ENCODE results near the gene NEAT1. TPM values are rescaled to one million over a fixed set of nuclear protein-coding genes. Genes with fewer than 3 reads are reported as not detected.

Gene NEAT1
- total and polyA plus RNA-seq, 2 experiments from 2014 or later = 5.3 to 7.2 TPM

DNA sequence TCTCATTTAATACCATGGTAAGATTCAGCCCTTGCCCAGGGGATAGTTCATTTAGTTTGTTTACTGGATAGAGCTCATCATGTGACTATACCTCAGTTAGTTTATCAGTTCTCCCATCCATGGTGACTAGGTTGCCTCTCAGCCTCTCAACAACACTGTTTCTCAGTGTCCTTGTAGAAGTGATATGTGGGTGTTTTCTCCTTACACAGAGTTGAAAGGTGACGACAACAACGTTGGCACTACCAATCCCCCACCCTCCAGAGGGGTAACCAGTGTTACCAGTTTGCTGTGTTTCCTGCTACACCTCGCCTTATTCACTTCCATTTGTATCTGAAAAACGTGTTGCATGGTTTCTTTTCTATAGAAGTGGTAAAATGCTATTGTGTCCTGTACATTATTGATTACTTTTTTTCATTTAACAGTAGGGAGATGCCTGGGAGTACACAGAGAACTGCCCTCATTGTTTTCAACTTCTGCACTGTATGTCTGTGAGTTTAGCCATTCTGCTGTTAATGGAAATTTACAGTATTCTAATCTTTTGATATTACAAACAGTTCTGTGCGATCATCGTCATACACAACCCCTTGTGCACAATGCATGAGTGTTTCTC, 11.6 kb downstream of the NEAT1 start:
- Histone ChIP-seq H3K79me2 (replicated peaks; ENCODE audit: insufficient read depth) (no peaks in the 10 kb centered on the region), H3K36me3 (ENCODE audit: insufficient read depth) (no peaks in the 10 kb centered on the region), H3K9me2 (ENCODE audit: insufficient read depth) (no peaks in the 10 kb centered on the region), H4K20me1 (replicated peaks; ENCODE audit: insufficient read depth) (no peaks in the 10 kb centered on the region; the same call in 1 of the 2 replicates), H3K27me3 (ENCODE audit: insufficient read depth) (no peaks in the 10 kb centered on the region), H3K27ac (ENCODE audit: low read depth) (no peak overlapping the region), H3K4me1 (ENCODE audit: insufficient read depth) (peaks cover 12% of the 10 kb centered on the region), H3F3A (replicated peaks; ENCODE audit: low read depth) (no peaks in the 10 kb centered on the region), H3K4me3 (no peak overlapping the region), H2AFZ (no peak overlapping the region), H3K4me2 (no peak overlapping the region)
- ATAC-seq = no peak
- Mint-ChIP-seq H3K9me3 (no peaks in the 10 kb centered on the region), H3K27me3 (ENCODE audit: insufficient read depth, low read depth, poor library complexity) (no peaks in the 10 kb centered on the region), H3K36me3 (ENCODE audit: low read depth) (no peaks in the 10 kb centered on the region), H3K4me3 (no peak overlapping the region), H3K4me1 (peaks cover 13% of the 10 kb centered on the region), H3K27ac (no peak overlapping the region)
- TF ChIP-seq STAT1 (IDR thresholded peaks at IDR 0.05; ENCODE audit: unreplicated experiment) = no peak
- TF ChIP-seq POLR2AphosphoS5 (IDR thresholded peaks at IDR 0.05; ENCODE audit: low read depth) = no peak
- TF ChIP-seq ZNF331 (CRISPR knock-in tag; IDR thresholded peaks at IDR 0.05; ENCODE audit: low read depth) = no peak
- TF ChIP-seq CREB1 (CRISPR knock-in tag; IDR thresholded peaks at IDR 0.05; ENCODE audit: low read depth) = no peak
- TF ChIP-seq EZH2phosphoT487 (IDR thresholded peaks at IDR 0.05; ENCODE audit: unreplicated experiment) = no peak
- TF ChIP-seq EZH2 (IDR thresholded peaks at IDR 0.05; ENCODE audit: low read depth, unreplicated experiment) = no peak
- TF ChIP-seq ZNF114 (CRISPR knock-in tag; IDR thresholded peaks at IDR 0.05) = no peak
- TF ChIP-seq, protein P1, sequence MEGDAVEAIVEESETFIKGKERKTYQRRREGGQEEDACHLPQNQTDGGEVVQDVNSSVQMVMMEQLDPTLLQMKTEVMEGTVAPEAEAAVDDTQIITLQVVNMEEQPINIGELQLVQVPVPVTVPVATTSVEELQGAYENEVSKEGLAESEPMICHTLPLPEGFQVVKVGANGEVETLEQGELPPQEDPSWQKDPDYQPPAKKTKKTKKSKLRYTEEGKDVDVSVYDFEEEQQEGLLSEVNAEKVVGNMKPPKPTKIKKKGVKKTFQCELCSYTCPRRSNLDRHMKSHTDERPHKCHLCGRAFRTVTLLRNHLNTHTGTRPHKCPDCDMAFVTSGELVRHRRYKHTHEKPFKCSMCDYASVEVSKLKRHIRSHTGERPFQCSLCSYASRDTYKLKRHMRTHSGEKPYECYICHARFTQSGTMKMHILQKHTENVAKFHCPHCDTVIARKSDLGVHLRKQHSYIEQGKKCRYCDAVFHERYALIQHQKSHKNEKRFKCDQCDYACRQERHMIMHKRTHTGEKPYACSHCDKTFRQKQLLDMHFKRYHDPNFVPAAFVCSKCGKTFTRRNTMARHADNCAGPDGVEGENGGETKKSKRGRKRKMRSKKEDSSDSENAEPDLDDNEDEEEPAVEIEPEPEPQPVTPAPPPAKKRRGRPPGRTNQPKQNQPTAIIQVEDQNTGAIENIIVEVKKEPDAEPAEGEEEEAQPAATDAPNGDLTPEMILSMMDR (conservative IDR thresholded peaks at IDR 0.05; ENCODE audit: low read depth in 2 of 2) = no peak
- TF ChIP-seq JUNB (IDR thresholded peaks at IDR 0.05; ENCODE audit: unreplicated experiment) = no peak
- TF ChIP-seq NANOG (IDR thresholded peaks at IDR 0.05; ENCODE audit: borderline replicate concordance) = no peak
- no peak for TF ChIP-seq REST (IDR thresholded peaks at IDR 0.05; ENCODE audit: unreplicated experiment)
- TF ChIP-seq, protein P2, sequence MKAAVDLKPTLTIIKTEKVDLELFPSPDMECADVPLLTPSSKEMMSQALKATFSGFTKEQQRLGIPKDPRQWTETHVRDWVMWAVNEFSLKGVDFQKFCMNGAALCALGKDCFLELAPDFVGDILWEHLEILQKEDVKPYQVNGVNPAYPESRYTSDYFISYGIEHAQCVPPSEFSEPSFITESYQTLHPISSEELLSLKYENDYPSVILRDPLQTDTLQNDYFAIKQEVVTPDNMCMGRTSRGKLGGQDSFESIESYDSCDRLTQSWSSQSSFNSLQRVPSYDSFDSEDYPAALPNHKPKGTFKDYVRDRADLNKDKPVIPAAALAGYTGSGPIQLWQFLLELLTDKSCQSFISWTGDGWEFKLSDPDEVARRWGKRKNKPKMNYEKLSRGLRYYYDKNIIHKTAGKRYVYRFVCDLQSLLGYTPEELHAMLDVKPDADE (IDR thresholded peaks at IDR 0.05) = no peak
- TF ChIP-seq, protein P3, sequence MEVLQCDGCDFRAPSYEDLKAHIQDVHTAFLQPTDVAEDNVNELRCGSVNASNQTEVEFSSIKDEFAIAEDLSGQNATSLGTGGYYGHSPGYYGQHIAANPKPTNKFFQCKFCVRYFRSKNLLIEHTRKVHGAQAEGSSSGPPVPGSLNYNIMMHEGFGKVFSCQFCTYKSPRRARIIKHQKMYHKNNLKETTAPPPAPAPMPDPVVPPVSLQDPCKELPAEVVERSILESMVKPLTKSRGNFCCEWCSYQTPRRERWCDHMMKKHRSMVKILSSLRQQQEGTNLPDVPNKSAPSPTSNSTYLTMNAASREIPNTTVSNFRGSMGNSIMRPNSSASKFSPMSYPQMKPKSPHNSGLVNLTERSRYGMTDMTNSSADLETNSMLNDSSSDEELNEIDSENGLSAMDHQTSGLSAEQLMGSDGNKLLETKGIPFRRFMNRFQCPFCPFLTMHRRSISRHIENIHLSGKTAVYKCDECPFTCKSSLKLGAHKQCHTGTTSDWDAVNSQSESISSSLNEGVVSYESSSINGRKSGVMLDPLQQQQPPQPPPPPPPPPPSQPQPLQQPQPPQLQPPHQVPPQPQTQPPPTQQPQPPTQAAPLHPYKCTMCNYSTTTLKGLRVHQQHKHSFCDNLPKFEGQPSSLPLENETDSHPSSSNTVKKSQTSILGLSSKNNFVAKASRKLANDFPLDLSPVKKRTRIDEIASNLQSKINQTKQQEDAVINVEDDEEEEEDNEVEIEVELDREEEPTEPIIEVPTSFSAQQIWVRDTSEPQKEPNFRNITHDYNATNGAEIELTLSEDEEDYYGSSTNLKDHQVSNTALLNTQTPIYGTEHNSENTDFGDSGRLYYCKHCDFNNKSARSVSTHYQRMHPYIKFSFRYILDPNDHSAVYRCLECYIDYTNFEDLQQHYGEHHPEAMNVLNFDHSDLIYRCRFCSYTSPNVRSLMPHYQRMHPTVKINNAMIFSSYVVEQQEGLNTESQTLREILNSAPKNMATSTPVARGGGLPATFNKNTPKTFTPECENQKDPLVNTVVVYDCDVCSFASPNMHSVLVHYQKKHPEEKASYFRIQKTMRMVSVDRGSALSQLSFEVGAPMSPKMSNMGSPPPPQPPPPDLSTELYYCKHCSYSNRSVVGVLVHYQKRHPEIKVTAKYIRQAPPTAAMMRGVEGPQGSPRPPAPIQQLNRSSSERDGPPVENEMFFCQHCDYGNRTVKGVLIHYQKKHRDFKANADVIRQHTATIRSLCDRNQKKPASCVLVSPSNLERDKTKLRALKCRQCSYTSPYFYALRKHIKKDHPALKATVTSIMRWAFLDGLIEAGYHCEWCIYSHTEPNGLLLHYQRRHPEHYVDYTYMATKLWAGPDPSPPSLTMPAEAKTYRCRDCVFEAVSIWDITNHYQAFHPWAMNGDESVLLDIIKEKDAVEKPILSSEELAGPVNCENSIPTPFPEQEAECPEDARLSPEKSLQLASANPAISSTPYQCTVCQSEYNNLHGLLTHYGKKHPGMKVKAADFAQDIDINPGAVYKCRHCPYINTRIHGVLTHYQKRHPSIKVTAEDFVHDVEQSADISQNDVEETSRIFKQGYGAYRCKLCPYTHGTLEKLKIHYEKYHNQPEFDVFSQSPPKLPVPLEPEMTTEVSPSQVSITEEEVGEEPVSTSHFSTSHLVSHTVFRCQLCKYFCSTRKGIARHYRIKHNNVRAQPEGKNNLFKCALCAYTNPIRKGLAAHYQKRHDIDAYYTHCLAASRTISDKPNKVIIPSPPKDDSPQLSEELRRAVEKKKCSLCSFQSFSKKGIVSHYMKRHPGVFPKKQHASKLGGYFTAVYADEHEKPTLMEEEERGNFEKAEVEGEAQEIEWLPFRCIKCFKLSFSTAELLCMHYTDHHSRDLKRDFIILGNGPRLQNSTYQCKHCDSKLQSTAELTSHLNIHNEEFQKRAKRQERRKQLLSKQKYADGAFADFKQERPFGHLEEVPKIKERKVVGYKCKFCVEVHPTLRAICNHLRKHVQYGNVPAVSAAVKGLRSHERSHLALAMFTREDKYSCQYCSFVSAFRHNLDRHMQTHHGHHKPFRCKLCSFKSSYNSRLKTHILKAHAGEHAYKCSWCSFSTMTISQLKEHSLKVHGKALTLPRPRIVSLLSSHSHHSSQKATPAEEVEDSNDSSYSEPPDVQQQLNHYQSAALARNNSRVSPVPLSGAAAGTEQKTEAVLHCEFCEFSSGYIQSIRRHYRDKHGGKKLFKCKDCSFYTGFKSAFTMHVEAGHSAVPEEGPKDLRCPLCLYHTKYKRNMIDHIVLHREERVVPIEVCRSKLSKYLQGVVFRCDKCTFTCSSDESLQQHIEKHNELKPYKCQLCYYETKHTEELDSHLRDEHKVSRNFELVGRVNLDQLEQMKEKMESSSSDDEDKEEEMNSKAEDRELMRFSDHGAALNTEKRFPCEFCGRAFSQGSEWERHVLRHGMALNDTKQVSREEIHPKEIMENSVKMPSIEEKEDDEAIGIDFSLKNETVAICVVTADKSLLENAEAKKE (CRISPR knock-in tag; IDR thresholded peaks at IDR 0.05) = no peak
- no peak for DNase-seq (ENCODE audit: low spot score)

Measured in GM23338 (cell line).